Measurements from ENCODE around the gene INAVA.

DNA sequence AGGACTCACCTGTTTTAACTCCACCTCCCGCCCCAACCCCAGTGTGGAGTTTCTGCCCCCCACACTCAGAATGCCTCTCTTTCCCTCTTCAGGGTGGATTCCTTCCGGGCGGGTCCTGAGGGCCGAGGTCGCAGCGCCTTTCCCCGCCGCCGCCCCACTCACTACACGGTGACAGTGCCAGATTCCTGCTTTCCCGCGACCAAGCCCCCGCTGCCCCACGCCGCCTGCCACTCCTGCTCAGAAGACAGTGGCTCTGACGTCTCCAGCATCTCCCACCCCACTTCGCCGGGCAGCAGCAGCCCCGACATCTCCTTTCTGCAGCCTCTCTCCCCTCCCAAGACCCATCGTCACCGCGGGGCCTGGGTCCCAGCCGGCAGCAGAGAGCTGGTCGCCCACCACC, 16.7 kb downstream of the INAVA start:
- no peak for TF ChIP-seq YY1 (IDR thresholded peaks at IDR 0.05; ENCODE audit: low read depth)
- TF ChIP-seq, protein P1, sequence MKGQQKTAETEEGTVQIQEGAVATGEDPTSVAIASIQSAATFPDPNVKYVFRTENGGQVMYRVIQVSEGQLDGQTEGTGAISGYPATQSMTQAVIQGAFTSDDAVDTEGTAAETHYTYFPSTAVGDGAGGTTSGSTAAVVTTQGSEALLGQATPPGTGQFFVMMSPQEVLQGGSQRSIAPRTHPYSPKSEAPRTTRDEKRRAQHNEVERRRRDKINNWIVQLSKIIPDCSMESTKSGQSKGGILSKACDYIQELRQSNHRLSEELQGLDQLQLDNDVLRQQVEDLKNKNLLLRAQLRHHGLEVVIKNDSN (IDR thresholded peaks at IDR 0.05), result no peak
- no peak for TF ChIP-seq ZBTB7A (IDR thresholded peaks at IDR 0.05; ENCODE audit: low read depth)
- TF ChIP-seq EP300 (IDR thresholded peaks at IDR 0.05; ENCODE audit: borderline replicate concordance), result no peak
- no peak for TF ChIP-seq EGR1 (IDR thresholded peaks at IDR 0.05)
- no peak for TF ChIP-seq CREB1 (IDR thresholded peaks at IDR 0.05; ENCODE audit: low read depth)
- no peak for TF ChIP-seq RAD21 (IDR thresholded peaks at IDR 0.05; ENCODE audit: low read depth)
